Sigmoid colon (tissue), 7 donors: ENCODE measurements around the gene CEMIP. TPM values are rescaled to one million over a fixed set of nuclear protein-coding genes. Genes with fewer than 3 reads are reported as not detected.

ENCODE experiments used
- DNase-seq: peaks from one replicate; pipeline ENCODE4 v3.0.0-alpha.2; 2019
- H3K27ac ChIP-seq, 4 donors: fragments of 200-600 bp; sonication (generic); one replicate each; pipeline ENCODE4 v1.5.1; 2016 to 2019; ENCODE audit warnings: mild to moderate bottlenecking in 1 of 4
- H3K27me3 ChIP-seq, 3 donors: fragments of 200-600 bp; sonication (generic); one replicate each; pipeline ENCODE4 v1.5.1; 2019; ENCODE audit warnings: mild to moderate bottlenecking in 1 of 3
- H3K36me3 ChIP-seq, 4 donors: fragments of 200-600 bp; sonication (generic); one replicate each; pipeline ENCODE4 v1.5.1; 2016 to 2019
- H3K4me1 ChIP-seq, 4 donors: fragments of 200-600 bp; sonication (generic); one replicate each; pipeline ENCODE4 v1.5.1; 2017 to 2019
- H3K4me3 ChIP-seq, 4 donors: fragments of 200-600 bp; sonication (generic); one replicate each; pipeline ENCODE4 v1.5.1; 2017 to 2019; ENCODE audit warnings: mild to moderate bottlenecking in 2 of 4, moderate library complexity in 1 of 4
- H3K9me3 ChIP-seq, 4 donors: fragments of 200-600 bp in 3 of 4; sonication (generic) in 3 of 4; one replicate each; pipeline versions ENCODE4 v1.5.1 to v1.6.1; 2013 to 2019
- EP300 ChIP-seq, 4 donors: sonication (generic); formaldehyde crosslinking; IDR thresholded peaks; one replicate each; pipeline ENCODE4 v1.6.1; 2017; ENCODE audit warnings: antibody characterized with exemption in 4 of 4
- POLR2A ChIP-seq, 2 donors: fragments of 450-650 bp; IDR thresholded peaks; one replicate each; pipeline ENCODE4 v1.6.1; 2016; ENCODE audit warnings: antibody characterized with exemption in 2 of 2, mild to moderate bottlenecking in 2 of 2, moderate library complexity in 2 of 2
- POLR2AphosphoS5 ChIP-seq, 4 donors: sonication (generic); formaldehyde crosslinking; IDR thresholded peaks; one replicate each; pipeline ENCODE4 v1.6.1; 2017; ENCODE audit warnings: antibody characterized with exemption in 4 of 4
- WGBS, 2 donors: extraction: QIAGEN DNeasy Blood & Tissue Kit; methylation state at CpG; one replicate each; pipeline ENCODE4 v1.1.7; 2013; 5-methylcytosine and 5-hydroxymethylcytosine counted together
- intact Hi-C: fragments of 100-400 bp; cut with DNase I; formaldehyde crosslinking; loops from one replicate; pipeline ENCODE4 v1.15.1; 2023
- polyA plus RNA-seq, 3 donors: library from polyadenylated mRNA; stranded (reverse); fragments of 200-250 nt; gene quantifications; one replicate each; pipeline ENCODE4 v1.2.3, GENCODE V29; 2013
- total RNA-seq, 4 donors: library from RNA; depleted of rRNA; stranded (reverse); fragments of >200 nt; gene quantifications; one replicate each; pipeline ENCODE4 v1.1.0, GENCODE V29; 2016
- TF ChIP-seq, protein P1 (sequence below), 4 experiments: fragments of 450-650 bp in 3 of 4; fragments of 200-600 bp in 1 of 4; IDR thresholded peaks; one replicate each; pipeline ENCODE4 v1.5.1; 2016 to 2019; ENCODE audit warnings: antibody characterized with exemption in 4 of 4, mild to moderate bottlenecking in 3 of 4, moderate library complexity in 2 of 4
- donor health status: healthy with polysubstance abuse.
- donor health status: Bipolar disorder and iron deficiency.
- donor health status: healthy.

The CEMIP gene
- total and polyA plus RNA-seq, 7 donors, result under 0.01 to 2.1 (median under 0.01) TPM; not detected in 2

GRCh38 chr15:80989518-80990478, 210.6 kb downstream of the CEMIP start, which contains the start of gene MESD:
Gene MESD, minus strand, starts transcription at chr15:80989819. Its CDS starts 28 bp downstream, at chr15:80989791.
- TF ChIP-seq POLR2A (IDR thresholded peaks at IDR 0.05) (peak; percentile 72 to 73), EP300 (IDR thresholded peaks at IDR 0.05) (no peak), POLR2AphosphoS5 (IDR thresholded peaks at IDR 0.05) (peak; percentile 84 to 96 (median 94))
- intact Hi-C loops, result loop anchor here (1.0 to 10.0 kb wide), 2 partner anchors 12 to 1055 kb away; partner anchors contain the start of gene MEX3B
- 1% methylated on average over 63 of the region's 63 CpGs for WGBS, 2 donors
- peak within 1 kb of the TSS; percentile 89 to 94 (median 92) for H3K27ac ChIP-seq
- H3K27me3 ChIP-seq, result no peaks in the 10 kb centered on the region
- peaks cover 0 to 46% (median 34%) of the 10 kb centered on the region in 4 donors for H3K4me1 ChIP-seq
- H3K4me3 ChIP-seq, result peak within 1 kb of the TSS; percentile 69 to 92 (median 87)
- no peaks in the 10 kb centered on the region for H3K9me3 ChIP-seq
- no peaks in the 10 kb centered on the region for H3K36me3 ChIP-seq
- peak; percentile 99 for DNase-seq

DNA sequence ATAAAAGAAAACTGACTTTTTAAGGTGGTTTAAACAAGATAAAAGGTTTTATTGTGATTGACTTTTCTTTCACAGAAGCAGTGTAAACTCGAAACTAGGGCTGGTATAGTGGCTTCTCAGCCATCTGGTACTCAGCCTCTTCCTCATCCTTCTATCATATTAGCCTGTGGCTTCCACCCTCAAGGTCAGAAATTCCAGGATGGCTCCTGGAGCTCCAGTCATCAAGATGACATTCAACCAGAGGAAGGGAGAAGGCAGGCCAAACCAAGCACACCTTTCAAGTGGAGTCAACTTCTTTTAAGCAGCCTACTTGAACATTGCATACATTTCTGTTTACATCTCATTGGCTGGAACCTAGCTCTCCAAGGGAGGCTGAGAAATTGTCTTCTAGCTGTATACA, 211.8 kb downstream of the CEMIP start:
- peak overlapping the region; percentile 89 to 94 (median 92) for H3K27ac ChIP-seq
- no peak overlapping the region for H3K4me3 ChIP-seq
- intact Hi-C loops, result loop anchor here (10.0 kb wide), 1 partner anchor 1054 kb away; the partner anchor contains the start of gene MEX3B
- H3K27me3 ChIP-seq, result no peaks in the 10 kb centered on the region
- H3K4me1 ChIP-seq, result peaks cover 0 to 42% (median 33%) of the 10 kb centered on the region in 4 donors
- TF ChIP-seq POLR2AphosphoS5 (IDR thresholded peaks at IDR 0.05), result no peak
- TF ChIP-seq POLR2A (IDR thresholded peaks at IDR 0.05), result no peak
- TF ChIP-seq EP300 (IDR thresholded peaks at IDR 0.05), result no peak
- TF ChIP-seq, protein P1, sequence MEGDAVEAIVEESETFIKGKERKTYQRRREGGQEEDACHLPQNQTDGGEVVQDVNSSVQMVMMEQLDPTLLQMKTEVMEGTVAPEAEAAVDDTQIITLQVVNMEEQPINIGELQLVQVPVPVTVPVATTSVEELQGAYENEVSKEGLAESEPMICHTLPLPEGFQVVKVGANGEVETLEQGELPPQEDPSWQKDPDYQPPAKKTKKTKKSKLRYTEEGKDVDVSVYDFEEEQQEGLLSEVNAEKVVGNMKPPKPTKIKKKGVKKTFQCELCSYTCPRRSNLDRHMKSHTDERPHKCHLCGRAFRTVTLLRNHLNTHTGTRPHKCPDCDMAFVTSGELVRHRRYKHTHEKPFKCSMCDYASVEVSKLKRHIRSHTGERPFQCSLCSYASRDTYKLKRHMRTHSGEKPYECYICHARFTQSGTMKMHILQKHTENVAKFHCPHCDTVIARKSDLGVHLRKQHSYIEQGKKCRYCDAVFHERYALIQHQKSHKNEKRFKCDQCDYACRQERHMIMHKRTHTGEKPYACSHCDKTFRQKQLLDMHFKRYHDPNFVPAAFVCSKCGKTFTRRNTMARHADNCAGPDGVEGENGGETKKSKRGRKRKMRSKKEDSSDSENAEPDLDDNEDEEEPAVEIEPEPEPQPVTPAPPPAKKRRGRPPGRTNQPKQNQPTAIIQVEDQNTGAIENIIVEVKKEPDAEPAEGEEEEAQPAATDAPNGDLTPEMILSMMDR (IDR thresholded peaks at IDR 0.05), result no peak
- no peak for DNase-seq
- 46 to 71% methylated on average over 1 of the region's 1 CpG for WGBS, 2 donors
- no peaks in the 10 kb centered on the region for H3K9me3 ChIP-seq
- no peaks in the 10 kb centered on the region for H3K36me3 ChIP-seq

DNA sequence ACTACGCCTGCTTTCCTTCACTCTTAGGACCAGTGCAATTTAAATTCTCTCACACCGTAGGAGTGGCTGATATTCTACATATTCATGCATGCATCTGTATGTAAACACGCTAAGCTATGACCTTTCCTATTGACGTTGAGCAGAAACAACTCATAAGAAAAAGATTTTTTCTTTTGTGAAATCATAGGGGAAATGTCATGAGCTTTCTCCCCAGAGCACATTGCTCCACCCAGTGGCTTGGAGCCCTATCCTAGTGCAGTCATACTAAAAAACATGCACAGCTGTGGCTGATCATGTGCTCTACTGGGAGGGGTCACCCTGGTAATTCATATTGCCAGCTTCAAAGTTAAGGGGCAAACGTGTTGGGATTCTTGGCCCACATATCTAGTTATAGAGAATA, 212.3 kb downstream of the CEMIP start:
- Histone ChIP-seq H3K27me3 (no peaks in the 10 kb centered on the region), H3K36me3 (no peaks in the 10 kb centered on the region), H3K4me1 (peaks cover 0 to 42% (median 32%) of the 10 kb centered on the region in 4 donors), H3K4me3 (no peak overlapping the region), H3K27ac (peak overlapping the region; percentile 89 to 94 (median 92)), H3K9me3 (no peaks in the 10 kb centered on the region)
- WGBS, 2 donors, result 57 to 61% methylated on average over 5 of the region's 5 CpGs
- TF ChIP-seq POLR2AphosphoS5 (IDR thresholded peaks at IDR 0.05) (peak in 3 of 4 donors; percentile 25 to 67 (median 28)), EP300 (IDR thresholded peaks at IDR 0.05) (peak in 1 of 4 donors; percentile 25), POLR2A (IDR thresholded peaks at IDR 0.05) (no peak)
- TF ChIP-seq, protein P1 (IDR thresholded peaks at IDR 0.05), result no peak
- intact Hi-C loops, result loop anchor here (10.0 kb wide), 1 partner anchor 1053 kb away; the partner anchor contains the start of gene MEX3B
- peak; percentile 89 for DNase-seq

GRCh38 chr15:80992006-80992405, 212.8 kb downstream of the CEMIP start:
- H3K4me3 ChIP-seq, result no peak overlapping the region
- H3K9me3 ChIP-seq, result no peaks in the 10 kb centered on the region
- intact Hi-C loops, result loop anchor here (10.0 kb wide), 1 partner anchor 1053 kb away; the partner anchor contains the start of gene MEX3B
- no peaks in the 10 kb centered on the region for H3K27me3 ChIP-seq
- 88 to 90% methylated on average over 4 of the region's 4 CpGs for WGBS, 2 donors
- no peak for TF ChIP-seq POLR2A (IDR thresholded peaks at IDR 0.05)
- TF ChIP-seq EP300 (IDR thresholded peaks at IDR 0.05), result no peak
- TF ChIP-seq POLR2AphosphoS5 (IDR thresholded peaks at IDR 0.05), result no peak
- TF ChIP-seq, protein P1 (IDR thresholded peaks at IDR 0.05), result no peak
- H3K27ac ChIP-seq, result peak overlapping the region in 3 of 4 donors; percentile 89 to 94 (median 93)
- DNase-seq, result no peak
- peaks cover 0 to 36% (median 28%) of the 10 kb centered on the region in 4 donors for H3K4me1 ChIP-seq
- H3K36me3 ChIP-seq, result no peaks in the 10 kb centered on the region
